Lung (tissue), 12 donors: Measurements from ENCODE around the gene HS1BP3. TPM values are rescaled to one million over a fixed set of nuclear protein-coding genes. Genes with fewer than 3 reads are reported as not detected.

Source experiments
- ATAC-seq: fragments of 200-7000 bp; cut with Tn5 transposase; one replicate; pipeline ENCODE4 v1.9.1; 2020; ENCODE audit warnings: moderate number of reproducible peaks; ENCODE audit not compliant: insufficient read depth, low FRiP score
- DNase-seq, 3 donors: peaks; one replicate each; pipeline ENCODE4 v3.0.0-alpha.2; 2013 to 2017
- H3K27ac ChIP-seq, 2 donors: one replicate each; pipeline ENCODE4 v1.5.1; 2013; ENCODE audit warnings: mild to moderate bottlenecking in 2 of 2, moderate library complexity in 2 of 2, control low read depth in 1 of 2, inconsistent platforms in 1 of 2, low read depth in 1 of 2, low read length in 1 of 2
- H3K27me3 ChIP-seq, 3 donors: one replicate each; pipeline ENCODE4 v1.5.1; 2013; ENCODE audit warnings: low read length in 2 of 3; ENCODE audit not compliant: control insufficient read depth in 3 of 3, insufficient read depth in 3 of 3
- H3K36me3 ChIP-seq, 4 donors: one replicate each; pipeline ENCODE4 v1.5.1; 2013; ENCODE audit warnings: low read length in 4 of 4, mild to moderate bottlenecking in 1 of 4, moderate library complexity in 1 of 4; ENCODE audit not compliant: control insufficient read depth in 4 of 4, insufficient read depth in 4 of 4
- H3K4me1 ChIP-seq, 5 donors: one replicate each; pipeline ENCODE4 v1.5.1; 2013; ENCODE audit warnings: low read length in 5 of 5, mild to moderate bottlenecking in 2 of 5, moderate library complexity in 1 of 5; ENCODE audit not compliant: control insufficient read depth in 5 of 5, insufficient read depth in 5 of 5
- H3K4me3 ChIP-seq: one replicate; pipeline ENCODE4 v1.5.1; 2013; ENCODE audit warnings: mild to moderate bottlenecking, control low read depth, moderate library complexity
- H3K9ac ChIP-seq, 2 donors: one replicate each; pipeline ENCODE4 v1.5.1; 2013; ENCODE audit warnings: low read length in 2 of 2, control low read depth in 1 of 2; ENCODE audit not compliant: insufficient read depth in 1 of 2
- H3K9me3 ChIP-seq, 4 donors: one replicate each; pipeline ENCODE4 v1.5.1; 2013; ENCODE audit warnings: low read length in 3 of 4, mild to moderate bottlenecking in 1 of 4, moderate library complexity in 1 of 4; ENCODE audit not compliant: control insufficient read depth in 4 of 4, insufficient read depth in 3 of 4
- WGBS, 2 donors: extraction: QIAGEN DNeasy Blood & Tissue Kit; methylation state at CpG; one replicate each; pipeline ENCODE4 v1.1.7; 2013; 5-methylcytosine and 5-hydroxymethylcytosine counted together
- polyA plus RNA-seq, 2 donors: library from polyadenylated mRNA; stranded (reverse); fragments of 200-250 nt; gene quantifications; one replicate each; pipeline ENCODE4 v1.2.1, GENCODE V29; 2013
- total RNA-seq, 2 donors: library from RNA; depleted of rRNA in 1 of 2; stranded (reverse); fragments of >200 nt in 1 of 2; gene quantifications; one replicate each; pipeline ENCODE4 v1.2.1, GENCODE V29; 2014 to 2021
- TF ChIP-seq, protein P1 (sequence below): IDR thresholded peaks from 2 replicates; pipeline ENCODE4 v1.5.1; 2012; ENCODE audit warnings: mild to moderate bottlenecking; ENCODE audit errors: control extremely low read depth, extremely low read depth
- donor health status: control.
- donor health status: control.
- donor health status: Bipolar disorder and iron deficiency.
- donor health status: healthy.
- donor health status: DM: yes; HTN: yes; CAD: no.

HS1BP3 gene
- total and polyA plus RNA-seq, 4 donors = 25.4 to 41.4 (median 33.4) TPM

DNA sequence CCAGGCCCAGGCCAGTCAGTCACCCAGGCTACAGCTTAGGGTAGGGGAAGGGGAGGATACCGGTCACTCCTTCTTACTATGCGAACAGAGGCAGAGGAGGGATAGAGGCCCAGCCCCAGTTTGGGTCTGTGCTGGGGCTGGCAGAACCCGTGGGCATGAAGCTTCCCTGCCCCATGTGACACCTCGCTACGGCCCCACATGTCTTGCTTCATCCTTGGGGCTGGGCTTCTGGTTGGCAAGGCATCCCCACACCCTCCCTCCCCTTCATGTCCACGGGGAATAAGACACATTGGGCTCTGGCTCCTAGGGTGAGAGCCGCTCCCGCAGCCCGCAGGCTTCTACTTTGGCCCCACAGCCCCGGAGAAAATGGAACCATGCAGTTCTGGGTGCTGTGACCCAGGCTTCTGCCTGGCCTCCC, 32.4 kb downstream of the HS1BP3 start:
- peaks cover 29 to 58% (median 43%) of the 10 kb centered on the region in 5 donors for H3K4me1 ChIP-seq
- TF ChIP-seq, protein P1, sequence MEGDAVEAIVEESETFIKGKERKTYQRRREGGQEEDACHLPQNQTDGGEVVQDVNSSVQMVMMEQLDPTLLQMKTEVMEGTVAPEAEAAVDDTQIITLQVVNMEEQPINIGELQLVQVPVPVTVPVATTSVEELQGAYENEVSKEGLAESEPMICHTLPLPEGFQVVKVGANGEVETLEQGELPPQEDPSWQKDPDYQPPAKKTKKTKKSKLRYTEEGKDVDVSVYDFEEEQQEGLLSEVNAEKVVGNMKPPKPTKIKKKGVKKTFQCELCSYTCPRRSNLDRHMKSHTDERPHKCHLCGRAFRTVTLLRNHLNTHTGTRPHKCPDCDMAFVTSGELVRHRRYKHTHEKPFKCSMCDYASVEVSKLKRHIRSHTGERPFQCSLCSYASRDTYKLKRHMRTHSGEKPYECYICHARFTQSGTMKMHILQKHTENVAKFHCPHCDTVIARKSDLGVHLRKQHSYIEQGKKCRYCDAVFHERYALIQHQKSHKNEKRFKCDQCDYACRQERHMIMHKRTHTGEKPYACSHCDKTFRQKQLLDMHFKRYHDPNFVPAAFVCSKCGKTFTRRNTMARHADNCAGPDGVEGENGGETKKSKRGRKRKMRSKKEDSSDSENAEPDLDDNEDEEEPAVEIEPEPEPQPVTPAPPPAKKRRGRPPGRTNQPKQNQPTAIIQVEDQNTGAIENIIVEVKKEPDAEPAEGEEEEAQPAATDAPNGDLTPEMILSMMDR = no peak
- H3K27me3 ChIP-seq = no peaks in the 10 kb centered on the region
- H3K4me3 ChIP-seq = no peak overlapping the region
- peaks cover 0 to 32% (median 4%) of the 10 kb centered on the region in 4 donors for H3K36me3 ChIP-seq
- ATAC-seq (peak; percentile 4), DNase-seq (no peak)
- 62 to 65% methylated on average over 9 to 10 of the region's 10 CpGs for WGBS, 2 donors
- peak overlapping the region; percentile 43 to 65 for H3K9ac ChIP-seq
- H3K9me3 ChIP-seq = no peaks in the 10 kb centered on the region
- H3K27ac ChIP-seq = peak overlapping the region; percentile 97 to 98

DNA sequence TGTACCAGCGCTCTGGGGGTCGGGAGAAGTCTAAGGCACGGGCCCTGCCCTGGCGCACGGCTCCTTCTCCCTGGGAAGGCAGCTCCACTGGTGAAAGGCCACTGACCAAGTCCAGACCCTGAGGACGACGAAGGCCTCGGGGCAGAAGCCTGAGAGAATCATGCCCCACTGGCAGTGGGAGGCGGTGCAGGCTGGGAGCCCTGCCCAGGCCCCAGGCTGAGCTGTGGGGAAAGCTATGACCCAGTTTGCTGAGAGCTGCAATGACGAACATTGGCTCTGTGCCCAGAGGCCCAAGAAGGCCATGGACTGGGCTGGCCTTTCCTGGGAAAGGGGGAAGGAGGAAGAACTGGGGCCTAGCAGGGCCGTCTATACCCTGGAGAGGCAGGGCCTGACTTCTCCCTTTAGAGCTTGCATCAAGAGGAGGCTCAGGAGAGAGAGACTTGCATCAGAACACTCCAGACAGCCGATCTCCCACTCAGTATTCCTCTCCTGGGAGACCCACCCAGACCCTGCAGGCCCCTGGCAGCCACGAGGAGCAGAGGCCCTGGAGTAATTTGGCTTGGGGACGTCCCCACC, 32.9 kb downstream of the HS1BP3 start:
- 30 to 40% methylated on average over 14 of the region's 14 CpGs for WGBS, 2 donors
- peaks cover 32 to 61% (median 43%) of the 10 kb centered on the region in 5 donors for H3K4me1 ChIP-seq
- no peak overlapping the region for H3K4me3 ChIP-seq
- H3K27me3 ChIP-seq = no peaks in the 10 kb centered on the region
- peak; percentile 97 to 98 (median 97) for DNase-seq
- peak overlapping the region; percentile 97 to 98 for H3K27ac ChIP-seq
- ATAC-seq = peak; percentile 88
- H3K36me3 ChIP-seq = peaks cover 0 to 28% (median 4%) of the 10 kb centered on the region in 4 donors
- TF ChIP-seq, protein P1 = no peak
- H3K9ac ChIP-seq = peak overlapping the region; percentile 46 to 65
- no peaks in the 10 kb centered on the region for H3K9me3 ChIP-seq

DNA sequence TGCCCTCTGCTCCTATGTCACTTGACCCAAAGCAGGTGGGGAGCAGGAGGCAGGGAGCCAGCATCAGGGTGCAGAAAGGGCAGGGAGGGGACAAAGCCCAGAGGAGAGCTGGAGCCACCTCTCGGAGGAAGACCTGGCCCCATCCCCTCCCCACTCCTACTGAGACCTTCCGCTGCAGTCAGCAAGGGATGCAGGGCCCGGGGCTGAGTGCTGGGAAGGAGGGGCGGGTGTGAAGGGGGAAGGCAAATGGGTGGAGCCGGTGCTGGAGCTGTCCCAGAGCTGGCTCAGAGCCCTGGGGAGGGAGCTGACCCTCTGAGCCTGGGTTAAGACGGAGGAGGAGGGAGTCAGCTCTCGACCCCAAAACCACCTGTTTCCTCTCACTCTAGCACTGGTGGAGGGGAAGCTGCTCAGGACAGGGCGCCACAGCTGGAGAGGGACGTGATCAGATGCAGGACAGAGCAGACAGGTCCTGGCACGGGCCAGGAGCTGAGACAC, 33.8 kb downstream of the HS1BP3 start:
- Histone ChIP-seq H3K4me1 (peaks cover 35 to 58% (median 43%) of the 10 kb centered on the region in 5 donors), H3K27ac (peak overlapping the region; percentile 97 to 98), H3K27me3 (no peaks in the 10 kb centered on the region), H3K4me3 (no peak overlapping the region), H3K9ac (peak overlapping the region in 1 of 2 donors; percentile 69), H3K36me3 (peaks cover 0 to 20% (median 4%) of the 10 kb centered on the region in 4 donors), H3K9me3 (no peaks in the 10 kb centered on the region)
- ATAC-seq = peak; percentile 21
- peak; percentile 86 to 91 (median 87) for DNase-seq
- WGBS, 2 donors = 18 to 19% methylated on average over 9 to 10 of the region's 10 CpGs
- TF ChIP-seq, protein P1 = no peak
